GM21367 (cell line): ENCODE results near the gene DGKZ.
"Not testable (repeated sequence)": the region's sequence is repeated elsewhere in the genome, so short reads cannot be mapped to it uniquely, and the experiment has no call there.

ENCODE experiments used
- ATAC-seq: cut with Tn5 transposase; IDR thresholded peaks from one replicate; pipeline ENCODE4 v1.9.1; 2021; ENCODE audit not compliant: unreplicated experiment

Gene DGKZ

DNA sequence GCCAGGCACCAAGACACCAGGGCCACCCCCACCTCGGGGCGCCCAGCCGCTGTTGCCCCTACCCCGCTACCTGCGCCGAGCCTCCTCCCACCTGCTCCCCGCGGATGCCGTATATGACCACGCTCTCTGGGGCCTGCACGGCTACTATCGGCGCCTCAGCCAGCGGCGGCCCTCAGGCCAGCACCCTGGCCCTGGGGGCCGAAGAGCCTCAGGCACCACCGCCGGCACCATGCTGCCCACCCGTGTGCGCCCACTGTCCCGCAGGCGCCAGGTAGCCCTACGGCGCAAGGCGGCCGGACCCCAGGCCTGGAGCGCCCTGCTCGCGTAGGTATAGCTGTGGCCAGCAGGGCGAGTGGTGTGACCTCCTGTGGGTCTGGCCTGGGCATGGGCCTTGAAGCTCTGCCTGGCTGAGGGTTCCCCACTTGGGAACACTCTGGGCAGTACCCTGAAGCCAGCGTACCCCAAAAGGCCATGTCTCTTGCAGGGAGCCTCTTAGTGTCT is 19.4 kb downstream of the DGKZ start:
- ATAC-seq, result no peak

DNA sequence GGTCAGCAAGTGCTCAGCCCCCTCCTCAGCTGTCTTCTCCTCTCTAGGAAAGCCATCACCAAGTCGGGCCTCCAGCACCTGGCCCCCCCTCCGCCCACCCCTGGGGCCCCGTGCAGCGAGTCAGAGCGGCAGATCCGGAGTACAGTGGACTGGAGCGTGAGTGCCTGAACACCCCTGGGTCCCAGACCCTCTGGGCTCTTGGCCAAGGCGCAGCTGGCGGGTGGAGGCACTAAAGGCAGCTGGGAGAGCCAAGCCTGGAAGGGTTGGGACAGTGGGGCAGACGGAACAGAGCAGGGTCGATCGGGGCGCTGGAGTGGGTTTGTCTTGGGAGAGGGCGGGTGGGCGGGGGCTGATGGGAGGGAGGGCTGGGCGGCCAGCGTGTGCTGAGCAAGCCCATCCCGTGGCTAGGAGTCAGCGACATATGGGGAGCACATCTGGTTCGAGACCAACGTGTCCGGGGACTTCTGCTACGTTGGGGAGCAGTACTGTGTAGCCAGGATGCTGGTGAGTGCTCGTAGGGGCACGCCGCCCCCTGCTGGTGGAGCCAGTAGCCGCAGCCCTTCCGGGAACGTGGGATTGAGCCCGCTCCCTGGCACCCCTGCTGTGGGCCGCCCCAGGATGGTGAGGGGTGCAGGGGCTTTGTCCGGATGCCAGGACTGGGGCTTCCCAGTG is 20.1 kb downstream of the DGKZ start:
- no peak for ATAC-seq

DNA sequence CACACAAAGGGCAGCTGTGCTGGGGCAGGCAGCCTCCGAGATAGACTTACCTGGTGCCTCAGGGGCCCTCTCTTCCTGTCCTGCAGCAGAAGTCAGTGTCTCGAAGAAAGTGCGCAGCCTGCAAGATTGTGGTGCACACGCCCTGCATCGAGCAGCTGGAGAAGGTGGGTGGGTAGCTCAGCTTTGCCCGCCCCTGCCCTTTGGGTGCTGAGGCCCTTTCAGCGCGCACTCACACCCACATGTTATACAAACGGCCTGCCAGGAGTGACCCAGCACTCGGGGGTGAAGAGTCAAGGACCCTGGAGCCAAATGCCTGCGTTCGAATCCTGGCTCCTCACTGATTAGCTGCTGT is 20.6 kb downstream of the DGKZ start:
- ATAC-seq, result no peak

DNA sequence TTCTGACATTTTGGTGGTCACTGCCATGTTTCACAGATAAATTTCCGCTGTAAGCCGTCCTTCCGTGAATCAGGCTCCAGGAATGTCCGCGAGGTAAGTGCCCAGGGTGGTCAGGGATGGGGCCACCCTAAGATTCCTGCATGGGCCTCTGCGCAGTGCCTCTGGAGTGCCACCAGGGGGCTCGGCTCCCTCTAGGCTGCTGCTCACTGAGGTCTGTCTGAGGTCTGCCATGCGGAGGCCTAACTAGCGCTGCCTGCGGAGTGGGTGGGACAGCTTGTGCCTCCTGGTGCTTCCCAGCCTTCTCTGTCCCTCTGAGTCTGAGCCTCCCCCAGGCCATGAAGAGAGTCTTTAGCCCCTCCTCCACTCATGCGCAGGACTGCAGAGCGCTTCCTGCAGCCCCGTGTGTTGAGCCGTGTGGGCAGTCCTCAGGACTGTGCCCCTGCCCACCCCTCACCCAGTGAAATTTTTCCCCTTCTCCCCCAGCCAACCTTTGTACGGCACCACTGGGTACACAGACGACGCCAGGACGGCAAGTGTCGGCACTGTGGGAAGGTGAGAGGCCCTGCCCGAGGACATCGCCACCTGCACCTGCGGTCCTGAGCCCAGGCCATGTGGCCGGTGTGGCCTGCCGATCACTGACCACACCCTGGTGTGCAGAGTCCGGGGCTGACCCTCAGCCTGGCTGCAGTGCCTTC is 22.3 kb downstream of the DGKZ start:
- no peak for ATAC-seq

DNA sequence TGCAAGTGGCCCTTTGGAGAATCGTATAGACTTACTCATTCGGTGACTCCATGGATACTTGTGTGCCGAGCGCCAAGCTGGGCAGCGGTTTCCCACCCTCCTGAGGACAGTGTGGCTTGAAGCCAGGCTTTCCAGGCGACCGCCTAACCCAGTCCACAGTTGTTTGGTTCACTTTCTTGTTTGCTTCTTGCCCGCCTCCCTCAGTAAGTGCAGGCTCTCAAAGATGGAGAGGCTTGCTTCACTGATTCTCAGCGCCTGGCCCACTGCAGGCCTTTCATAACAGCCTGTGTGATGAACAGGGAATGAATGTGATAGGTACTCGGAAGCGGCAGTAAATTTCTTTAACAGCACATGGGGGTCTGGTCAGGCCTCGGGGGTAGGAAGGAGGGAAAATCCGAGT is 23.0 kb downstream of the DGKZ start:
- no peak for ATAC-seq

DNA sequence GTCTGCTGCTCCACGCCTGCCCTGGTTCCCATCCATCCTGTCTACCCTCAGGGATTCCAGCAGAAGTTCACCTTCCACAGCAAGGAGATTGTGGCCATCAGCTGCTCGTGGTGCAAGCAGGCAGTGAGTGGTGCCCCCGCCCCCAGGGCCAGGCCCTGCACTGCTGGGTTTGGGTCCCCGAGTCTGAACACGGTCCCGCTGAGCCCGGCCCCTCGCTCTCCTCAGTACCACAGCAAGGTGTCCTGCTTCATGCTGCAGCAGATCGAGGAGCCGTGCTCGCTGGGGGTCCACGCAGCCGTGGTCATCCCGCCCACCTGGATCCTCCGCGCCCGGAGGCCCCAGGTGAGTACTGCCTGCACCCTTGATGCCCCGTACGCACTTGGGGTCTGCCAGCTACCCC is 24.0 kb downstream of the DGKZ start:
- ATAC-seq, result not testable (repeated sequence)

DNA sequence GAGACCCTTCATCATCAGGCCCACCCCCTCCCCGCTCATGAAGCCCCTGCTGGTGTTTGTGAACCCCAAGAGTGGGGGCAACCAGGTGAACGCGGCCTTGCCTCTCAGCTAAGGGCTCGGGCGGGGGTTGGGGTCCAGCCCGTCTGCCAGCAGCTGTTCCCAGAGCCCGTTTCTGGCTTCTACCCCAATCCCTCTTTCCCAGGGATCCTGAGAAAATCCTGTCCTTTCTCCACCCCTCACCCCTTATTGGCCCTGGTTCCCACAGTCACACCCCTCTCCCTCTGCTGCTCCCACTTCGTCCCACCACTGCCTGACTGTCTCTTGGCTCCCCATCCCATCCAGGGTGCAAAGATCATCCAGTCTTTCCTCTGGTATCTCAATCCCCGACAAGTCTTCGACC is 24.8 kb downstream of the DGKZ start:
- no peak for ATAC-seq

DNA sequence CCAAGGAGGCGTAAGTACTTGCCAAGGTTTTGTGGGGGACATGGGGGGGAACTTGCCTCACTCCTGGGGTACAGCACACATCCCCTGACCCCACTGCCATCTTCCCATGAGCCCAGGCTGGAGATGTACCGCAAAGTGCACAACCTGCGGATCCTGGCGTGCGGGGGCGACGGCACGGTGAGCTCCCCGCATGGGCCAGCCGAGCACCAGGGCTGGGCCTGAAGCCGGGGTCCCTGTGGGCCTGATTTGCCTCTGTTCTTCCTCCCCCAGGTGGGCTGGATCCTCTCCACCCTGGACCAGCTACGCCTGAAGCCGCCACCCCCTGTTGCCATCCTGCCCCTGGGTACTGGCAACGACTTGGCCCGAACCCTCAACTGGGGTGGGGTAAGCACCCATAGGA is 25.2 kb downstream of the DGKZ start:
- ATAC-seq, result not testable (repeated sequence)

DNA sequence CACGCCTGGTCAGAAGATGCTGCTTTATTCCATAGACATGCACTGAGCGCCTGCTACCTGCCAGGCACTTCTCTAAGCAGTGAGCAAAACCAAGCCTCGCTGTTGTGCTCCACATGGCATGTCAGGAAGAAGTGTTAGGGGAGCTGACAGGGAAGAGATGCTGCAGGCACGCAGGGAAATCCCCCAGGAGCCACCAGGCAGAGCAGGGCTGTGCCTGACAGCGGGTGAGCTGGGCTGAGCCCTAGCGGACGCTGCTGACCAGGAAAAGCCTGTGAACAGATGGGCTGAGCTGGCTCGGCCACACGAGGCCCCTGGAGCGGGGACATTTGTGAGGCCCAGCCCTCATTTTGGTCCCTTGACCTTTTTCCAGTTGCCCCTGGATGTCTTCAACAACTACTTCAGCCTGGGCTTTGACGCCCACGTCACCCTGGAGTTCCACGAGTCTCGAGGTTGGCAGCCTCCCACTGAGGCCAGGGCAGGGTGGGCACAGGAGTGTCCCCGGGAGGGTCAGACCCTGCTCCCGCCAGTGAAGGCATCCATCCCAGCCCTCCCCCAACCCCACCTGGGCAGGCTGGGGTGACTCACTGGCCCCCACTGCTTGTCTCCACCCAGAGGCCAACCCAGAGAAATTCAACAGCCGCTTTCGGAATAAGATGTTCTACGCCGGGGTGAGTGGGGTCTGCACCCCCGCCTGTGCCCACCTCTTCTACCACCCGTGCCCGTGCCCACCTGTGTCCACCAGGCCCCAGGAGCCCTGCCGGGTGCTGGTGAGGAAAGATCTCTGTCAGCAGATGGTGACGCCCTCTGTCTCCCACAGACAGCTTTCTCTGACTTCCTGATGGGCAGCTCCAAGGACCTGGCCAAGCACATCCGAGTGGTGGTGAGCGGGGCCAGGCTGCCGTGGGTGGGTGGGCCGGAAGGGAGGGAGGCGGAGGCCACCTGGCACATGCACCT is 26.8 kb downstream of the DGKZ start:
- no peak for ATAC-seq

DNA sequence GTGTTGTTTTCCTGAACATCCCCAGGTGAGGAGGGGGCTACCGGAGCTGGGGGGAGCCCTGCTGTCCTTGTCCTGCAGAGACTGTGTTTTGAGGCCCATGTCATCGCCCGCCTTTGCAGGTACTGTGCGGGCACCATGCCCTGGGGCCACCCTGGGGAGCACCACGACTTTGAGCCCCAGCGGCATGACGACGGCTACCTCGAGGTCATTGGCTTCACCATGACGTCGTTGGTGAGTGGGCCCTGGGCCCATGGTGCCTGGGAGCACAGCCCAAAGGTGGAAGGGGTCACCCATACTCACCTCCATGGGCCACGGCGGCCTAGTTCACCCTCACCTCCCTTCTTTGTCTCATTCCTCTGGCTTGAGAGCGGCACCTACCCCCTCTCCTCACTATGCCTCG is 27.6 kb downstream of the DGKZ start:
- ATAC-seq, result no peak

DNA sequence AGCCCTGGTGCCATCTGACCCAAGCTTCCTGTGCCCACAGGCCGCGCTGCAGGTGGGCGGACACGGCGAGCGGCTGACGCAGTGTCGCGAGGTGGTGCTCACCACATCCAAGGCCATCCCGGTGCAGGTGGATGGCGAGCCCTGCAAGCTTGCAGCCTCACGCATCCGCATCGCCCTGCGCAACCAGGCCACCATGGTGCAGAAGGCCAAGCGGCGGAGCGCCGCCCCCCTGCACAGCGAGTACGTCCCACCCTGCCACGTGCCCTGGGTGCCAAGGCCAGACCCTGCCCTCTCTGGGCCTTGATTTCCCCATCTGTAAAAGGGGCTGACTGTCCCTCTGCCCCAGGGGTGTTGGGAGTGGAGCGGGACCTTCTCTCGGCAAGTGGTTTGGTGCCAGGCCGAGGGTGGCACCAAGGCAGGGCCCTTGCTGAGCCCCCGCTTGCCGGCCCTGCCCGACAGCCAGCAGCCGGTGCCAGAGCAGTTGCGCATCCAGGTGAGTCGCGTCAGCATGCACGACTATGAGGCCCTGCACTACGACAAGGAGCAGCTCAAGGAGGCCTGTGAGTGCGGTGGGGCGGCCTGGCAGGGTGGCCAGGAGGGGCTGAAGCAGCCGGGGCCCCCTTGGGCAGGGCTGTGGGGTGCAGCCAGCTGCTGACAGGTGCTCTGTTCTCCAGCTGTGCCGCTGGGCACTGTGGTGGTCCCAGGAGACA is 28.3 kb downstream of the DGKZ start:
- ATAC-seq, result no peak

DNA sequence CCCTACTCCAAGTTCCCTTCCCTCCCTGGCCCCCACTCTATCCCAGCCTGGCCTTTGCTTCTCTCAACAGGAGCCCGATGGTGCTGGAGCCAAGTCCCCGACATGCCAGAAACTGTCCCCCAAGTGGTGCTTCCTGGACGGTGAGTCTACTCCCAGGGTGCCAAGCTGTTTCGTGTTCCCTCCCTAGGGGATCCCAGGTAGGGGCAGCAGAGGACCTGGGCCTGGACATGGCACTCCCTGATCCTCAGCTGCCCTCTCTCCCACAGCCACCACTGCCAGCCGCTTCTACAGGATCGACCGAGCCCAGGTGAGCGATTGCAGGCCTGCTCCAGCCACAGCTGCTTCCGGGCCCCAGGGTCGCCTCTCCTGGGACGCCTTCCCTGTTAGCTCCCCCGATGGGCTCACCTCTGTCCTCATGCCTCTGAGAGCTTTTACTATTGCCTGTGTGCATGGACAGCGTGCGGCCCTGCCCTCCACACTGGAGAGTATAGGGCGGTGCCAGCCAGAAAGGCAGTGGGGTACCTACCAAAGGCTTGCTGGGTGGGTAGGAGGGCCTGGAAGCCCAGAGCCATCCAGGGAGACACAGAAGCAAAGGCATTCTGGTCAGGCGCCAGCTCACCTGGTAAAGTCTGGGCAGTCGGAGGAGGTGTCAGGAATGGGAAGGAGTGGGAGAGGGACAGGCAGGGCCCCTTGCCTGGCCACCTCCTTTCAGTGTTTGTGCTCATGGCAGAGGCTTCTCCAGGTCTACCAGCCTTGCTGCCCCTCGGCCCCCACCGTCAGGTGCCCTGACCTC is 29.2 kb downstream of the DGKZ start:
- ATAC-seq, result no peak

DNA sequence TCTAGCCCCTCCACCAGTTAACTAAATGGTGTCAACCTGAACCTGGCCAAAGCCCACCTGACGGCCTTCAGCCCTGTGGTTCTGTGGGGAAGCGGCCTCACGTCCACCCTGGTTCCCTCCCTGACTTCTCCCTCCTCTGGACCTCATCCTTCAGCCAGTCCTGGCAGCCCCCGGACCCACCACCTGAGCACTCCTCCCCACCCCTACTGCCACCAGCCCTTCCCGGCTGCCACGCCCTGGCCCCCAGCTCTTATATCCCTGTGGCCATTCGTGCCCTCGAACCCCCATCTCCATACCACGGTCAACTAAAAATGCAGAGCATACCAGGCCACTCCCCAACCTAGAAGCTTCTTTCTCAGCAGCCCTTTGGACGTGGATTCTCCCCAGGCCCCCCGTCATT is 30.0 kb downstream of the DGKZ start:
- ATAC-seq, result no peak

DNA sequence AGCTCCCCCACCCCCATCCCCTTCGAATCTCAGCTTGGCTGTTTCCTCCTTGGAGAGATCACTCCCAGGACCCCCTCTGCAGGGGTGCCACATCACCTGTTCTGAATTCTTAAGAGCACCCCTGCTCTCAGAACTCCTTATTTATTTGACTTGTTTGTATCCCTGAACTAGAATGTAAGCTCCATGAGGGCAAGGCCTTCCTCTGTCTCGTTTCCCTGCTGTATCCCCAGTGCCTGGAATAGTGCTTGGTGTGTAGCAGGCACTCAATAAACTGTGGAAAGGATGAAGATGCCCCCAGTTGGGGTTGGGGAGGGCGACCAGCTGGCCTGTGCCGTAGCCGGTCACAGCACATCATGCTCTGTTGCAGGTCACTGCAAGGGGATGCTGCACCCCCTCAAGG is 30.6 kb downstream of the DGKZ start:
- no peak for ATAC-seq

DNA sequence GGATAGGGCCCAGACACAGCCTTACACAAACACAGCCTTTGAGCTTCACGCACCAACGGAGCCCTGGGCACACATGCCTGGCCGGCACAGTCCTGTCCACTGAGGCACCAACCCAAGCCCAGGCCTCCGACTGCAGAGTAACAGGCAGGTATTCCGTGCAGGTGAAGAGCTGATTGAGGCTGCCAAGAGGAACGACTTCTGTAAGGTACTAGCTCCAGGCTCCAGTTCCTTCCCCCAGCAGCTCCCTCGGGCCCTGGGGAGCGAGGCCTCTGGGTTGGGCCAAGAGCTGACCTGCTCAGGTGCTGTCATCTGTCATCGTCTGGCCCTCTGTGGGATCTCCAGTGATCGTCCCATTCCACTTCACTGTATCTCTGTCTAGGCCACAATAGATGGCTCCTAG is 31.0 kb downstream of the DGKZ start:
- no peak for ATAC-seq

DNA sequence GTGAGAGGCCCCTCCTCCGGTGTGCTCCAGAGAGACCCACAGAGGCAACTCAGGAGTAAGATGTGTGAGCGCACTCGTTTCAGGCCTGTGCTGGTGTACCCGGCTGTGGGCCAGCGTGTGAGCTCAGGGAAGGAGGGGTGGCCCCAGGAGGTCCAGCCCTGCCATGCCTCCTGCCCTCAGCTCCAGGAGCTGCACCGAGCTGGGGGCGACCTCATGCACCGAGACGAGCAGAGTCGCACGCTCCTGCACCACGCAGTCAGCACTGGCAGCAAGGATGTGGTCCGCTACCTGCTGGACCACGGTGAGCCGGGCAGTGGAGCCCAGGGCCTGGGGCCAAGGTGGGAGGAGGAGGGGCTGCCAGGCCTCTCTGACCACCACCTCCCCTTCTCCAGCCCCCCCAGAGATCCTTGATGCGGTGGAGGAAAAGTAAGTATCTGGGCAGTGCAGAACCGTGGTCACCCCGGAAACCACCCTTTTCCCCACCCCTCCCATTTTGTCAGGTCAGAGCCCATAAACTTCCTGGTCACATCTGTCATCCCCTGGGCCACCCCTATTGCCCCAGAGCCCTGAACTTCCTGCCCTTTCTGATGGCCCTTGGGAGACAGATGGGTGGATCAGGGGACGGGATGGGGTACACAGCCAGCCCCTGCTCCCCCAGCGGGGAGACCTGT is 31.7 kb downstream of the DGKZ start:
- no peak for ATAC-seq

DNA sequence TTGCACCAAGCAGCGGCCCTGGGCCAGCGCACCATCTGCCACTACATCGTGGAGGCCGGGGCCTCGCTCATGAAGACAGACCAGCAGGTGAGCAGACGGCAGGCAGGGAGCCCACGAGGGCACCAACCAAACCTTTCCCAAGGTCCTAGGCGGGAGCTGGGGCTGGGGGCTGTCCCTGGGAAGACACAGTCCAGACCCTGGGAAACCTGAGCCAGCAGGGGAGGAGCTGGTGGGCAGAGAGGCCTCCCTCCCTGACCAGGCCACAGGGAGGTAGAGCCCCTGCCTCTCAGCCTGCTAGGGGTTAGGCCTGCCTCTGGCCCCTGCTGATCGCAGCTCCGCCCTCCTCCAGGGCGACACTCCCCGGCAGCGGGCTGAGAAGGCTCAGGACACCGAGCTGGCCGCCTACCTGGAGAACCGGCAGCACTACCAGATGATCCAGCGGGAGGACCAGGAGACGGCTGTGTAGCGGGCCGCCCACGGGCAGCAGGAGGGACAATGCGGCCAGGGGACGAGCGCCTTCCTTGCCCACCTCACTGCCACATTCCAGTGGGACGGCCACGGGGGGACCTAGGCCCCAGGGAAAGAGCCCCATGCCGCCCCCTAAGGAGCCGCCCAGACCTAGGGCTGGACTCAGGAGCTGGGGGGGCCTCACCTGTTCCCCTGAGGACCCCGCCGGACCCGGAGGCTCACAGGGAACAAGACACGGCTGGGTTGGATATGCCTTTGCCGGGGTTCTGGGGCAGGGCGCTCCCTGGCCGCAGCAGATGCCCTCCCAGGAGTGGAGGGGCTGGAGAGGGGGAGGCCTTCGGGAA is 32.4 kb downstream of the DGKZ start:
- ATAC-seq, result not testable (repeated sequence)

DNA sequence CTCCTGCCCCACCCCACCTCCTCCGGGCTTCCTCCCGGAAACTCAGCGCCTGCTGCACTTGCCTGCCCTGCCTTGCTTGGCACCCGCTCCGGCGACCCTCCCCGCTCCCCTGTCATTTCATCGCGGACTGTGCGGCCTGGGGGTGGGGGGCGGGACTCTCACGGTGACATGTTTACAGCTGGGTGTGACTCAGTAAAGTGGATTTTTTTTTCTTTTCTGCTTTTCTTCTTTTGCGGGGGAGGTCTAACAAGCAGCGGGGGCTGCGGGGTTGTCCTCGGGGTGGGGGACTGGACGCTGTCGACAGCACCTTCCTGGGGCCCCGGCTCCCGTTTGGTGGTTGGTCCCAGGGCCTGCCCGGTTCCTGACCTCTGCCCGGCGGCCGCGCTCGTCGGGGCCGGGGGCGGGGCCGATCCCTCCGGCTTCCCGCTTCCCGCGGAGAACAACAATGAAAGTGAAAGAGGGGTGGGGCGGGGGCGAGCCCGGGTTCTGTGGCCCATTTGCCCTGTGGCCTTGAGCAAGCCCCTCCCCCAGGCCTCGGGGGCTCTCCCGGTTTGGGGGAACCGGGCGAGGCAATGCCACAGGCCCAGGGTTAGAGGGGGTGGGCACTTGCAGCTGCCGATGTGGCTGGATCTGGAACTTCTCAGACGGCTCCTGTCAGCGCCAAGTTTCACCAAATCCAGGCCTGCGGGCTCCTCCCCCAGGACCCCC is 33.2 kb downstream of the DGKZ start:
- no peak for ATAC-seq
